H1 (cell line): Measurements from ENCODE around the gene MKI67. TPM values are rescaled to one million over a fixed set of nuclear protein-coding genes. Genes with fewer than 3 reads are reported as not detected.

ENCODE experiments used
- CTCF ChIA-PET: fragments of 300-600 bp; sonication (Branson Sonifier 250); formaldehyde crosslinking; loops from one replicate; lab custom pipeline; 2021; ENCODE audit not compliant: partially characterized antibody; lab: Charles Lee
- POLR2A ChIA-PET: fragments of 300-600 bp; sonication (Branson Sonifier 250); formaldehyde crosslinking; loops from one replicate; lab custom pipeline; 2021; ENCODE audit warnings: inconsistent platforms; ENCODE audit not compliant: partially characterized antibody; lab: Charles Lee
- DNase-seq, 2 experiments: peaks; one replicate each; pipeline versions ENCODE4 v3.0.0 to v3.0.0-alpha.2; 2010 to 2022; ENCODE audit warnings: low spot score in 2 of 2, low read depth in 1 of 2, mixed read lengths in 1 of 2
- FAIRE-seq: peaks from 2 replicates; lab custom pipeline; 2011; peaks lifted over from hg19 to GRCh38; lab: Jason Lieb, UNC
- H2AFZ ChIP-seq: 2 replicates; pipeline ENCODE4 v1.8.1; 2012; ENCODE audit warnings: low read length, inconsistent platforms
- H2AK5ac ChIP-seq: 2 replicates; pipeline ENCODE4 v1.6.1; 2013; ENCODE audit warnings: low read depth, low read length
- H2BK120ac ChIP-seq: replicated peaks from 2 replicates; pipeline ENCODE3; 2013; ENCODE audit warnings: low read depth, low read length, inconsistent platforms
- H2BK12ac ChIP-seq: 2 replicates; pipeline ENCODE4 v1.6.1; 2013; ENCODE audit warnings: low read depth, low read length
- H2BK15ac ChIP-seq: 2 replicates; pipeline ENCODE4 v1.6.1; 2013; ENCODE audit warnings: low read length
- H2BK20ac ChIP-seq: 2 replicates; pipeline ENCODE4 v1.6.1; 2013; ENCODE audit warnings: low read length
- H2BK5ac ChIP-seq: 2 replicates; pipeline ENCODE4 v1.6.1; 2013; ENCODE audit warnings: low read depth, low read length
- H3K14ac ChIP-seq: 2 replicates; pipeline ENCODE4 v1.6.1; 2013; ENCODE audit warnings: inconsistent platforms; ENCODE audit not compliant: insufficient read length
- H3K18ac ChIP-seq: 2 replicates; pipeline ENCODE4 v1.6.1; 2013; ENCODE audit warnings: low read length; ENCODE audit errors: extremely low read depth
- H3K23ac ChIP-seq: 2 replicates; pipeline ENCODE4 v1.6.1; 2013; ENCODE audit warnings: inconsistent platforms; ENCODE audit not compliant: insufficient read length
- H3K23me2 ChIP-seq: 2 replicates; pipeline ENCODE4 v1.6.1; 2013; ENCODE audit warnings: low read depth, low read length
- H3K27ac ChIP-seq: 2 replicates; pipeline ENCODE4 v1.6.1; 2011; ENCODE audit warnings: low read depth, low read length, inconsistent platforms
- H3K27me3 ChIP-seq, 4 experiments: replicated peaks in 1 of 4; 1 replicate in 1 of 4; 2 replicates in 3 of 4; pipeline versions ENCODE4 v1.6.1 to v1.8.1; 2011 to 2013; ENCODE audit warnings: low read length in 3 of 4, mild to moderate bottlenecking in 3 of 4, inconsistent platforms in 2 of 4, mixed read lengths in 2 of 4, moderate library complexity in 1 of 4; ENCODE audit not compliant: control insufficient read depth in 3 of 4, insufficient read depth in 3 of 4; ENCODE audit errors: extremely low read depth in 1 of 4
- H3K36me3 ChIP-seq, 4 experiments: 2 replicates each; pipeline versions ENCODE4 v1.6.1 to v1.8.1; 2011 to 2013; ENCODE audit warnings: mild to moderate bottlenecking in 4 of 4, low read length in 3 of 4, moderate library complexity in 2 of 4, control low read depth in 1 of 4, inconsistent platforms in 1 of 4; ENCODE audit not compliant: insufficient read depth in 4 of 4, control insufficient read depth in 2 of 4
- H3K4ac ChIP-seq: replicated peaks from 2 replicates; pipeline ENCODE3; 2013; ENCODE audit warnings: low read length, low read depth, mixed read lengths, inconsistent platforms; ENCODE audit not compliant: insufficient read length
- H3K4me1 ChIP-seq, 4 experiments: replicated peaks in 1 of 4; 1 replicate in 1 of 4; 2 replicates in 3 of 4; pipeline versions ENCODE4 v1.6.1 to v1.8.1; 2011 to 2013; ENCODE audit warnings: low read length in 3 of 4, inconsistent platforms in 2 of 4, mixed read lengths in 1 of 4; ENCODE audit not compliant: insufficient read depth in 4 of 4, control insufficient read depth in 3 of 4
- H3K4me2 ChIP-seq, 2 experiments: 2 replicates each; pipeline versions ENCODE4 v1.6.1 to v1.8.1; 2011 to 2013; ENCODE audit warnings: low read depth in 2 of 2, low read length in 2 of 2, control low read depth in 1 of 2, inconsistent platforms in 1 of 2, mild to moderate bottlenecking in 1 of 2; ENCODE audit not compliant: insufficient read depth in 1 of 2
- H3K4me3 ChIP-seq, 4 experiments: fragments of 200-600, 300-600 bp in 1 of 4; sonication (generic), shearing (Covaris generic), sonication (Bioruptor Twin) in 1 of 4; 2 replicates each; pipeline versions ENCODE4 v1.5.1 to v1.8.1; 2011 to 2016; ENCODE audit warnings: low read length in 4 of 4, low read depth in 3 of 4, control low read depth in 2 of 4, inconsistent platforms in 2 of 4, mild to moderate bottlenecking in 2 of 4, mixed read lengths in 1 of 4, moderate library complexity in 1 of 4; ENCODE audit not compliant: insufficient read depth in 2 of 4; ENCODE audit errors: extremely low read depth in 1 of 4
- H3K56ac ChIP-seq: replicated peaks from 2 replicates; pipeline ENCODE3; 2013; ENCODE audit warnings: low read depth, mild to moderate bottlenecking, mixed read lengths, low read length, inconsistent platforms; ENCODE audit not compliant: insufficient read length
- H3K79me1 ChIP-seq: 2 replicates; pipeline ENCODE4 v1.6.1; 2013; ENCODE audit warnings: low read depth, low read length, control low read depth
- H3K79me2 ChIP-seq, 2 experiments: 2 replicates each; pipeline versions ENCODE4 v1.6.1 to v1.8.1; 2012 to 2013; ENCODE audit warnings: low read length in 2 of 2, mild to moderate bottlenecking in 2 of 2, inconsistent platforms in 1 of 2; ENCODE audit not compliant: insufficient read depth in 2 of 2, control insufficient read depth in 1 of 2
- H3K9ac ChIP-seq, 4 experiments: replicated peaks in 1 of 4; 1 replicate in 1 of 4; 2 replicates in 3 of 4; pipeline versions ENCODE4 v1.6.1 to v1.8.1; 2011 to 2013; ENCODE audit warnings: low read depth in 3 of 4, low read length in 3 of 4, control low read depth in 2 of 4, mild to moderate bottlenecking in 2 of 4, moderate library complexity in 2 of 4, inconsistent platforms in 1 of 4; ENCODE audit errors: extremely low read depth in 1 of 4
- H3K9me3 ChIP-seq, 2 experiments: 2 replicates each; pipeline versions ENCODE4 v1.6.1 to v1.8.1; 2012 to 2013; ENCODE audit warnings: mild to moderate bottlenecking in 2 of 2, moderate library complexity in 2 of 2, control low read depth in 1 of 2, inconsistent platforms in 1 of 2, low read depth in 1 of 2, low read length in 1 of 2, mixed read lengths in 1 of 2; ENCODE audit not compliant: insufficient read depth in 2 of 2
- H4K20me1 ChIP-seq, 2 experiments: replicated peaks in 1 of 2; 2 replicates each; pipeline versions ENCODE3 to v1.8.1; 2011 to 2013; ENCODE audit warnings: inconsistent platforms in 2 of 2, low read length in 2 of 2, mild to moderate bottlenecking in 1 of 2; ENCODE audit not compliant: insufficient read depth in 2 of 2, control insufficient read depth in 1 of 2
- H4K5ac ChIP-seq: 2 replicates; pipeline ENCODE4 v1.6.1; 2013; ENCODE audit warnings: low read length, low read depth, mixed read lengths, inconsistent platforms; ENCODE audit not compliant: insufficient read length
- H4K8ac ChIP-seq: 2 replicates; pipeline ENCODE4 v1.8.0; 2013; ENCODE audit warnings: mild to moderate bottlenecking, moderate library complexity, low read length, inconsistent platforms; ENCODE audit not compliant: insufficient read depth; ENCODE audit errors: extremely low read depth
- H4K91ac ChIP-seq: replicated peaks from 2 replicates; pipeline ENCODE3; 2013; ENCODE audit warnings: low read length, mixed read lengths, inconsistent platforms; ENCODE audit not compliant: insufficient read length
- CEBPB ChIP-seq: IDR thresholded peaks from 2 replicates; pipeline ENCODE4 v1.6.1; 2012; ENCODE audit warnings: low read depth, low read length
- CHD2 ChIP-seq: IDR thresholded peaks from 2 replicates; pipeline ENCODE4 v1.6.1; 2012; ENCODE audit warnings: low read length, improper control_type of control experiment
- EZH2 ChIP-seq: fragments of 200-600 bp; sonication (generic); IDR thresholded peaks from 2 replicates; pipeline ENCODE4 v1.7.1; 2012; ENCODE audit warnings: low read depth, mild to moderate bottlenecking, moderate library complexity, low read length, inconsistent platforms; ENCODE audit not compliant: severe bottlenecking
- FOSL1 ChIP-seq: IDR thresholded peaks from 2 replicates; pipeline ENCODE4 v1.6.1; 2011; ENCODE audit warnings: mild to moderate bottlenecking, low read depth, low read length, moderate library complexity; ENCODE audit not compliant: insufficient read depth
- KDM5A ChIP-seq: fragments of 200-600 bp; IDR thresholded peaks from 2 replicates; pipeline ENCODE4 v1.7.1; 2012; ENCODE audit warnings: mild to moderate bottlenecking, low read length, inconsistent platforms, mixed read lengths
- POLR2A ChIP-seq, 2 experiments: IDR thresholded peaks; 1 replicate in 1 of 2; 2 replicates in 1 of 2; pipeline ENCODE4 v1.6.1; 2011; ENCODE audit warnings: low read depth in 2 of 2, low read length in 2 of 2, mild to moderate bottlenecking in 2 of 2; ENCODE audit errors: control extremely low read depth in 1 of 2
- RBBP5 ChIP-seq: IDR thresholded peaks from 2 replicates; pipeline ENCODE4 v1.7.1; 2012; ENCODE audit warnings: low read depth, mild to moderate bottlenecking, inconsistent platforms, low read length, moderate library complexity, borderline replicate concordance
- SP4 ChIP-seq: IDR thresholded peaks from 2 replicates; pipeline ENCODE4 v1.6.1; 2012; ENCODE audit warnings: low read length, inconsistent platforms
- YY1 ChIP-seq: IDR thresholded peaks from 2 replicates; pipeline ENCODE4 v1.6.1; 2011; ENCODE audit warnings: low read depth, mild to moderate bottlenecking, low read length
- ZNF274 ChIP-seq: IDR thresholded peaks from 2 replicates; pipeline ENCODE4 v1.7.0; 2012; ENCODE audit warnings: low read length, borderline replicate concordance; ENCODE audit errors: extremely low read depth
- WGBS, 2 experiments: shearing (Covaris generic) in 1 of 2; methylation state at CpG; one replicate each; pipeline versions ENCODE4 v1.1.6 to v1.1.7; 2013 to 2015; ENCODE audit warnings: low lambda C conversion rate in 2 of 2, mixed read lengths in 2 of 2, inconsistent platforms in 1 of 2, low coverage in 1 of 2, missing lambda C conversion rate in 1 of 2; ENCODE audit not compliant: insufficient replicate concordance in 2 of 2, insufficient coverage in 1 of 2, insufficient read length in 1 of 2; ENCODE audit errors: extremely low coverage in 1 of 2, missing lambda C conversion rate in 1 of 2; 5-methylcytosine and 5-hydroxymethylcytosine counted together
- polyA plus RNA-seq, 7 experiments: library from polyadenylated mRNA; depleted of rRNA in 3 of 7; stranded (reverse) in 5 of 7; unstranded in 2 of 7; fragments of >200 nt in 5 of 7; fragments of 200-250 nt in 2 of 7; gene quantifications; 1 replicate in 5 of 7; 2 replicates in 1 of 7; 4 replicates in 1 of 7; pipeline versions ENCODE4 v1.2.1 to v1.2.3, GENCODE V29; 2011 to 2013; ENCODE audit warnings: missing spikeins in 2 of 7, mixed read lengths in 2 of 7
- total RNA-seq: library from RNA; stranded (reverse); fragmentation: NEBNext Ultra II Directional; extraction: Animal tissue kit (Norgen Biotek cat#: 25700); gene quantifications from 2 replicates; pipeline ENCODE4 v1.2.1, GENCODE V29; 2021

MKI67 gene
- total and polyA plus RNA-seq, 2 of the 8 experiments (the other 6 are each of a cell fraction or from before 2014, with no cell fraction given) = 15.8 to 85.1 TPM

DNA sequence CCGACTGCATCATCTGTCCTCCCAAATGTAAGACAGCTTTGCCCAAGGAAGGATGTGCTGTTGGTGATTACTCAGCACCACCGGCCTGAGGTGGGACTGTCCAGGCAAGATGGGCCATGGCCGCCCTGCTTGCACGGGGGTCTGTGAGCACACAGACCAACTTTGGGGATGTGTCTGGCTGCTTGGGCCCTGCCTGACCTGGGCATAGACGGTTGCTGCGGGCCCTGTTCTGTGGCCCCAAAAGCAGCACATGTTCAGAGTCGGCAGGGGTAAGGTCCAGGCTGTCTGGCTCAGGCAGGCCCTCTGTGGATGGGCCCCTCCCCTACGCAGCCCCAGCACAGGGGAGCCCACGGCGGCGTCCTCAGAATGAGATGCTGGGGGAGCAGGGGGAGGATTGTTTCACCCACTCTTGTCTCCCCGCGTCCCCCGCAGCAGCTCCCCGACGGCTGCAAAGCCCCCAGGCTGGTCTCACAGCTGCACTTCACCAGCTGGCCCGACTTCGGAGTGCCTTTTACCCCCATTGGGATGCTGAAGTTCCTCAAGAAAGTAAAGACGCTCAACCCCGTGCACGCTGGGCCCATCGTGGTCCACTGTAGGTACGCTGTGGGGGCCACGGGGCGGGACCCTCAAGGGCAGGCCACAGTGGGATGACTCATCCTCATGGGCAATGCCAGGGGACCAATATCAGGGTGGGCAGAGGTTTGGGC lies 58.4 kb downstream of the MKI67 start:
- no peak overlapping the region for H3K27ac ChIP-seq
- no peaks in the 10 kb centered on the region for H3K9me3 ChIP-seq
- no peak overlapping the region for H3K23ac ChIP-seq
- 89% methylated on average over 25 of the region's 25 CpGs; no CpG with 5 or more reads in 1 of the 2 experiments for WGBS, 2 experiments
- H2BK15ac ChIP-seq = no peak overlapping the region
- H3K4ac ChIP-seq = no peak overlapping the region
- FAIRE-seq = no peak
- no peak overlapping the region for H3K14ac ChIP-seq
- H2AFZ ChIP-seq = no peak overlapping the region
- 0 out of 2 replicates have a peak, but pooled peaks cover 2% of the 10 kb centered on the region for H3K79me1 ChIP-seq
- H3K9ac ChIP-seq = no peak overlapping the region
- ChIA-PET POLR2A (no interaction called here), CTCF (interaction anchor here (0.7 to 3.2 kb wide), 8 partner anchors 17 to 213 kb away, joined by 3 to 22 read pairs (median 4); partner anchors contain the start of gene PTPRE)
- H3K27me3 ChIP-seq = 0 out of 7 replicates have a peak, but pooled peaks cover 0 to 2% (median 0%) of the 10 kb centered on the region in 4 experiments
- no peaks in the 10 kb centered on the region for H3K79me2 ChIP-seq
- no peaks in the 10 kb centered on the region for H3K36me3 ChIP-seq
- H2AK5ac ChIP-seq = no peak overlapping the region
- no peak overlapping the region for H3K4me3 ChIP-seq
- peaks cover 9% of the 10 kb centered on the region; the same call in 1 of the 2 replicates for H3K23me2 ChIP-seq
- H3K4me2 ChIP-seq = no peak overlapping the region
- H2BK5ac ChIP-seq = no peak overlapping the region; the same call in 1 of the 2 replicates
- H3K18ac ChIP-seq = no peak overlapping the region
- H4K5ac ChIP-seq = no peak overlapping the region
- H2BK12ac ChIP-seq = no peak overlapping the region
- no peak overlapping the region for H4K91ac ChIP-seq
- H4K20me1 ChIP-seq = peaks cover 0 to 7% of the 10 kb centered on the region in 2 experiments
- H3K56ac ChIP-seq = no peak overlapping the region
- no peak overlapping the region for H2BK20ac ChIP-seq
- DNase-seq = no peak
- peaks cover 5 to 15% (median 8%) of the 10 kb centered on the region in 4 experiments; a peak in 5 of 7 replicates for H3K4me1 ChIP-seq
- H2BK120ac ChIP-seq = no peak overlapping the region
- H4K8ac ChIP-seq = no peak overlapping the region
- TF ChIP-seq CHD2 (no peak), CEBPB (no peak), YY1 (no peak), POLR2A (IDR thresholded peaks at IDR 0.05; ENCODE audit: control extremely low read depth in 1 of 2, low read depth in 2 of 2, low read length in 2 of 2) (no peak), RBBP5 (no peak), KDM5A (no peak), FOSL1 (no peak), ZNF274 (no peak), EZH2 (no peak), SP4 (no peak)
